Measurements from ENCODE around the gene TUBB2A. TPM values are rescaled to one million over a fixed set of nuclear protein-coding genes. Genes with fewer than 3 reads are reported as not detected.
"Not testable (repeated sequence)": the region's sequence is repeated elsewhere in the genome, so short reads cannot be mapped to it uniquely, and the experiment has no call there.

TUBB2A gene
- total RNA-seq, 1 experiment from 2014 or later, result 49.9 TPM

- BruUV-seq (replicated peaks), result no TSS peak
- Histone ChIP-seq H3K9me2 (ENCODE audit: insufficient read depth) (no peaks in the 10 kb centered on the region), H3K9me3 (ENCODE audit: control insufficient read depth in 1 of 2, insufficient read depth in 1 of 2, low read depth in 1 of 2, low read length in 2 of 2) (no peaks in the 10 kb centered on the region), H4K20me1 (ENCODE audit: insufficient read depth) (no peaks in the 10 kb centered on the region), H2AFZ (ENCODE audit: low read depth, low read length, poor library complexity, severe bottlenecking) (no peak overlapping the region), H3K9ac (ENCODE audit: low read length) (no peak overlapping the region), H3K79me2 (ENCODE audit: insufficient read depth, low read length) (no peaks in the 10 kb centered on the region), H3K27ac (ENCODE audit: low read depth, low read length) (no peak overlapping the region), H3K4me2 (ENCODE audit: low read length) (no peak overlapping the region), H3K4me1 (ENCODE audit: control insufficient read depth in 1 of 2, insufficient read depth in 2 of 2, low read length in 2 of 2) (peaks cover 8 to 20% of the 10 kb centered on the region in 2 experiments; a peak in 3 of 4 replicates), H3K36me3 (ENCODE audit: control insufficient read depth in 1 of 2, insufficient read depth in 2 of 2, low read length in 2 of 2) (no peaks in the 10 kb centered on the region), H3K27me3 (ENCODE audit: insufficient read depth, low read length) (no peaks in the 10 kb centered on the region), H3K4me3 (replicated peaks in 1 of 2; ENCODE audit: low read depth in 1 of 2, low read length in 2 of 2) (no peak overlapping the region)
- no peak for DNase-seq (ENCODE audit: low read depth, low spot score)
- intact Hi-C loops (cut with micrococcal nuclease), result no loop called here
- ATAC-seq, result no peak
- ChIA-PET CTCF (no interaction called here), POLR2A (no interaction called here), RAD21 (ENCODE audit: low non-redundant PET in 1 of 2, low total read pairs in 2 of 2, uncharacterized antibody in 2 of 2, unreplicated experiment in 2 of 2) (no interaction called here)
- TF ChIP-seq ZNF274 (IDR thresholded peaks at IDR 0.05; ENCODE audit: low read depth, low read length), result no peak
- TF ChIP-seq YY1 (IDR thresholded peaks at IDR 0.05; ENCODE audit: extremely low read depth, insufficient replicate concordance, low read depth, low read length), result no peak
Observed at GRCh38 chr6:3199382-3199781, 42.0 kb upstream of the TUBB2A start.

- peaks cover 8 to 20% of the 10 kb centered on the region in 2 experiments; a peak in 3 of 4 replicates for H3K4me1 ChIP-seq (ENCODE audit: control insufficient read depth in 1 of 2, insufficient read depth in 2 of 2, low read length in 2 of 2)
- CTCF ChIA-PET; H3K79me2 ChIP-seq (ENCODE audit: insufficient read depth, low read length); H2AFZ ChIP-seq (ENCODE audit: low read depth, low read length, poor library complexity, severe bottlenecking); H3K4me2 ChIP-seq (ENCODE audit: low read length); DNase-seq (ENCODE audit: low read depth, low spot score); ATAC-seq; H3K4me3 ChIP-seq (replicated peaks in 1 of 2; ENCODE audit: low read depth in 1 of 2, low read length in 2 of 2); intact Hi-C loops (cut with micrococcal nuclease); H3K9me2 ChIP-seq (ENCODE audit: insufficient read depth); POLR2A ChIA-PET; H3K9ac ChIP-seq (ENCODE audit: low read length); RAD21 ChIA-PET (ENCODE audit: low non-redundant PET in 1 of 2, low total read pairs in 2 of 2, uncharacterized antibody in 2 of 2, unreplicated experiment in 2 of 2); H4K20me1 ChIP-seq (ENCODE audit: insufficient read depth); H3K27ac ChIP-seq (ENCODE audit: low read depth, low read length); H3K9me3 ChIP-seq (ENCODE audit: control insufficient read depth in 1 of 2, insufficient read depth in 1 of 2, low read depth in 1 of 2, low read length in 2 of 2); BruUV-seq (replicated peaks); H3K27me3 ChIP-seq (ENCODE audit: insufficient read depth, low read length); H3K36me3 ChIP-seq (ENCODE audit: control insufficient read depth in 1 of 2, insufficient read depth in 2 of 2, low read length in 2 of 2): not testable (repeated sequence)
Observed at GRCh38 chr6:3197734-3198133, 40.4 kb upstream of the TUBB2A start.
